Measurements from ENCODE around the gene RARB. TPM values are rescaled to one million over a fixed set of nuclear protein-coding genes. Genes with fewer than 3 reads are reported as not detected.

The RARB gene
- total and polyA plus RNA-seq, 2 donors from 2014 or later: 8.3 to 14.7 TPM

- intact Hi-C loops (cut with DNase I): no loop called here
- no peak for FAIRE-seq
- Histone ChIP-seq H3K4me3 (ENCODE audit: low read length in 3 of 3) (no peak overlapping the region), H3K27me3 (ENCODE audit: control insufficient read depth, insufficient read depth, low read length) (no peaks in the 10 kb centered on the region), H3K4me1 (ENCODE audit: control insufficient read depth in 2 of 3, insufficient read depth in 2 of 3, low read depth in 1 of 3, low read length in 3 of 3) (peaks cover 0 to 11% (median 5%) of the 10 kb centered on the region in 3 donors), H3K9ac (ENCODE audit: low read length in 3 of 3) (no peak overlapping the region), H3K27ac (ENCODE audit: low read depth in 2 of 2, low read length in 2 of 2) (no peak overlapping the region), H3K36me3 (ENCODE audit: control insufficient read depth in 2 of 3, insufficient read depth in 3 of 3, low read length in 3 of 3) (no peaks in the 10 kb centered on the region), H3K9me3 (ENCODE audit: control insufficient read depth in 2 of 3, insufficient read depth in 1 of 3, low read length in 3 of 3) (no peaks in the 10 kb centered on the region)
- no peak for TF ChIP-seq CTCF (IDR thresholded peaks at IDR 0.05; ENCODE audit: borderline replicate concordance, extremely low read depth, insufficient read depth)
- DNase-seq: no peak
Observed at GRCh38 chr3:25465266-25465860, 37.3 kb downstream of the RARB start.

- Histone ChIP-seq H3K9ac (ENCODE audit: low read length in 3 of 3) (no peak overlapping the region), H3K27ac (ENCODE audit: low read depth in 2 of 2, low read length in 2 of 2) (peak overlapping the region in 1 of 2 donors; percentile 76)
- peak; percentile 4 for TF ChIP-seq CTCF (IDR thresholded peaks at IDR 0.05; ENCODE audit: borderline replicate concordance, extremely low read depth, insufficient read depth)
Observed at GRCh38 chr3:25468866-25469319, 40.8 kb downstream of the RARB start.

GRCh38 chr3:25469558-25469957 lies 41.5 kb downstream of the RARB start:
- H3K27me3 ChIP-seq (ENCODE audit: control insufficient read depth, insufficient read depth, low read length): no peaks in the 10 kb centered on the region
- H3K36me3 ChIP-seq (ENCODE audit: control insufficient read depth in 2 of 3, insufficient read depth in 3 of 3, low read length in 3 of 3): no peaks in the 10 kb centered on the region
- no peak for TF ChIP-seq CTCF (IDR thresholded peaks at IDR 0.05; ENCODE audit: borderline replicate concordance, extremely low read depth, insufficient read depth)
- peaks cover 0 to 21% (median 15%) of the 10 kb centered on the region in 3 donors for H3K4me1 ChIP-seq (ENCODE audit: control insufficient read depth in 2 of 3, insufficient read depth in 2 of 3, low read depth in 1 of 3, low read length in 3 of 3)
- intact Hi-C loops (cut with DNase I): no loop called here
- peak overlapping the region; percentile 4 to 12 for H3K27ac ChIP-seq (ENCODE audit: low read depth in 2 of 2, low read length in 2 of 2)
- H3K4me3 ChIP-seq (ENCODE audit: low read length in 3 of 3): no peak overlapping the region
- no peak for FAIRE-seq
- no peak for DNase-seq
- H3K9ac ChIP-seq (ENCODE audit: low read length in 3 of 3): no peak overlapping the region
- H3K9me3 ChIP-seq (ENCODE audit: control insufficient read depth in 2 of 3, insufficient read depth in 1 of 3, low read length in 3 of 3): no peaks in the 10 kb centered on the region

More at GRCh38 chr3:25468866-25469319, 40.8 kb downstream of the RARB start:
- DNase-seq (peak in 4 of 5 donors; percentile 46 to 94 (median 84)), FAIRE-seq (peak; percentile 53)
- H3K9me3 ChIP-seq (ENCODE audit: control insufficient read depth in 2 of 3, insufficient read depth in 1 of 3, low read length in 3 of 3): no peaks in the 10 kb centered on the region
- H3K36me3 ChIP-seq (ENCODE audit: control insufficient read depth in 2 of 3, insufficient read depth in 3 of 3, low read length in 3 of 3): no peaks in the 10 kb centered on the region
- peaks cover 0 to 21% (median 15%) of the 10 kb centered on the region in 3 donors for H3K4me1 ChIP-seq (ENCODE audit: control insufficient read depth in 2 of 3, insufficient read depth in 2 of 3, low read depth in 1 of 3, low read length in 3 of 3)
- no peak overlapping the region for H3K4me3 ChIP-seq (ENCODE audit: low read length in 3 of 3)
- no peaks in the 10 kb centered on the region for H3K27me3 ChIP-seq (ENCODE audit: control insufficient read depth, insufficient read depth, low read length)
- intact Hi-C loops (cut with DNase I): no loop called here
